ENCODE data around the gene NDFIP2. TPM values are rescaled to one million over a fixed set of nuclear protein-coding genes. Genes with fewer than 3 reads are reported as not detected.

Gene NDFIP2
- total and polyA plus RNA-seq, 10 donors: 2.1 to 27.3 (median 14.0) TPM

GRCh38 chr13:79541426-79542049, 60.6 kb downstream of the NDFIP2 start:
- no peaks in the 10 kb centered on the region for H3K27me3 ChIP-seq (replicated peaks in 1 of 7)
- 2% methylated on average over 1 of the region's 1 CpG for WGBS, 5 donors
- H3K4me1 ChIP-seq: peaks cover 0 to 3% (median 0%) of the 10 kb centered on the region in 6 donors
- H3K36me3 ChIP-seq: no peaks in the 10 kb centered on the region
- TF ChIP-seq CTCF (IDR thresholded peaks at IDR 0.05 in 8 of 11, conservative IDR thresholded peaks at IDR 0.05 in 3 of 11) (peak; percentile 36 to 90 (median 76)), POLR2AphosphoS5 (IDR thresholded peaks at IDR 0.05) (no peak), POLR2A (IDR thresholded peaks at IDR 0.05) (no peak)
- no peak overlapping the region for H3K27ac ChIP-seq
- intact Hi-C loops (cut with DNase I; ENCODE audit: low total_unique reads): loop anchor here (5.0 kb wide), 1 partner anchor 114 kb away; no protein-coding TSS in a partner anchor
- H3K9me3 ChIP-seq: no peaks in the 10 kb centered on the region
- no peak overlapping the region for H3K4me3 ChIP-seq
- no peak for DNase-seq

- no peaks in the 10 kb centered on the region for H3K36me3 ChIP-seq
- peaks cover 0 to 3% (median 0%) of the 10 kb centered on the region in 6 donors for H3K4me1 ChIP-seq
- TF ChIP-seq CTCF (IDR thresholded peaks at IDR 0.05 in 8 of 11, conservative IDR thresholded peaks at IDR 0.05 in 3 of 11) (no peak), POLR2AphosphoS5 (IDR thresholded peaks at IDR 0.05) (no peak)
- H3K9me3 ChIP-seq: no peaks in the 10 kb centered on the region
- H3K27me3 ChIP-seq (replicated peaks in 1 of 7): no peaks in the 10 kb centered on the region
- H3K4me3 ChIP-seq: no peak overlapping the region
- intact Hi-C loops (cut with DNase I; ENCODE audit: low total_unique reads): loop anchor here (5.0 kb wide), 1 partner anchor 117 kb away; no protein-coding TSS in a partner anchor
- no peak overlapping the region for H3K27ac ChIP-seq
- 76 to 93% (median 87%) methylated on average over 1 of the region's 1 CpG for WGBS, 5 donors
- DNase-seq: no peak
Observed at GRCh38 chr13:79543883-79544282, 62.9 kb downstream of the NDFIP2 start.

DNA sequence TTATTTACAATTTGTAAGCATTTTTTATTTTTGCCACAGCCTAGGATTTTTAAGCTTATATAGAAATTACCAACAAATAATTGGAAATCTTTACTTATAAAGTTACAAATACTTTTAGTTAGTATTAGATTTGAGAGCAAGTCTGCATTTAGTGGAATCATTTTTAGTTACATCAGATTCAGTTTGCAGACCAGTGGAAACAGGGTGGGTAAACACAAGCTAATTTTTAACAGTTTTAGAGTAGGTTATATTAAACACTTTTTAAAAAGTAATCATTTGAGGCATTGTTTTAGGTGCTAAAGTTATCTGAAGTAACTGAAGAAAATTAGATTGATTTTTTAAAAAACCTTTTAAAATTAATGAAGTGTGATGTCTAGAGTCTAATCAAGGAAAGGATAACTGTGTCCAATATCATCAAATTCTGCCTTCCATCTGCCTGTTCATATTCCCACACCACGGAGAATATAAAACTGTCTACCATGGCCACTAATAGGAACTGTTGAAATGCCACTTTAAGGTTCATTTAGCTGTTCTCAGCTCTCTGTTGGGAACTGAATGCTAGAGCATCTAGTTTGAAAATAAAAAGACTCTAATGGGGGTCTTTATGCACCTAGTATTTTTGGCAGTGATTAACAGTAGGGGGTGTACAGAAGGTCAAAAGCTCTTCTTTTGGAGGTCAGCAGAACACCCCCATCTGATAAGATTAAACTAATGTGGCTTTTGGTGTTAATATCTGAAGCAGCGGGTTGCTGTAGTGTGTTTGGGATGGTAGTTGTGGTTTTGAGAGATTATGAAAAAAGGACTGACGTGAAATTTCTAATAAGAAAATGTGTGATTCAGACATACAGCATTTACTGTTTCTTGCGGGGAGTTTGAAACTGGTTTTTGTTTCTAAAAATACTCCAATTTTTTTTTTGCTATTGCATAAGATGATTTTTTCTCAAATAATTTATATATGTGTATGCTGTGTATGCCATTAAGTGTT, 66.5 kb downstream of the NDFIP2 start:
- Histone ChIP-seq H3K9me3 (no peaks in the 10 kb centered on the region), H3K36me3 (no peaks in the 10 kb centered on the region), H3K27ac (no peak overlapping the region), H3K4me3 (no peak overlapping the region), H3K4me1 (no peaks in the 10 kb centered on the region), H3K27me3 (replicated peaks in 1 of 7) (no peaks in the 10 kb centered on the region)
- TF ChIP-seq CTCF (IDR thresholded peaks at IDR 0.05 in 8 of 11, conservative IDR thresholded peaks at IDR 0.05 in 3 of 11): no peak
- TF ChIP-seq POLR2A (IDR thresholded peaks at IDR 0.05): no peak
- no peak for TF ChIP-seq POLR2AphosphoS5 (IDR thresholded peaks at IDR 0.05)
- WGBS, 5 donors: 74 to 84% (median 79%) methylated on average over 4 of the region's 4 CpGs
- DNase-seq: no peak
- intact Hi-C loops (cut with DNase I; ENCODE audit: low total_unique reads): no loop called here

- Histone ChIP-seq H3K4me3 (no peak overlapping the region), H3K9me3 (no peaks in the 10 kb centered on the region), H3K36me3 (no peaks in the 10 kb centered on the region), H3K27me3 (replicated peaks in 1 of 7) (no peaks in the 10 kb centered on the region), H3K27ac (no peak overlapping the region), H3K4me1 (no peaks in the 10 kb centered on the region)
- intact Hi-C loops (cut with DNase I; ENCODE audit: low total_unique reads): no loop called here
- no peak for DNase-seq
- TF ChIP-seq CTCF (IDR thresholded peaks at IDR 0.05 in 8 of 11, conservative IDR thresholded peaks at IDR 0.05 in 3 of 11): no peak
- TF ChIP-seq POLR2AphosphoS5 (IDR thresholded peaks at IDR 0.05): no peak
- TF ChIP-seq POLR2A (IDR thresholded peaks at IDR 0.05): no peak
Observed at GRCh38 chr13:79548902-79549301, 67.9 kb downstream of the NDFIP2 start.

All from spleen (tissue), 11 donors.